Suppressor macrophage treated with lipopolysaccharide for 4 hours (primary cell): Measurements from ENCODE around the gene GSTM1.

ENCODE experiments used
- DNase-seq: peaks from one replicate; pipeline ENCODE4 v3.0.0-alpha.2; 2020

The GSTM1 gene

DNA sequence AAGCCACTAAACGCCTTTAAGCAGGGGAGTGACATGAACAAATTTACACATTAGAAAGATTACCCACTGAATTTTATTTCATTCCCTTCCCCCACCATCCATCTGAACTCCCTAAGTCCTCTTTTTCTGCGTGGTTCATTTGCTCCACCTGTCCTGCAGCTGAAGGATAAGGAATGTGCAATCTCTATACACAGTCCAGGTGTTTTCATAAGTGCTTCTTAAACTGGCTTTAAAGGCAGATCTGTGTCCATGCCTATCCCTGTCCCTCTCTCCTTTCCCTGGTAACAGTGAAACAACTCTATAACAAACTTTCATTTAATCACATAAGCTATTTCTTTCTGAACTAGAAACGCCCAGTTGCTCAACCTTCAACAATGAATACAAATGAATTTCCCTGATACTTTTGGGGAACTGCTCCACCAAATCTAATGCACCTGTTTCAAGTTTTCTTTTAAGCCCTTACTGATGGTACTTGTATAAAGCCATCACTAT is 44.8 kb downstream of the GSTM1 start:
- DNase-seq: no peak

DNA sequence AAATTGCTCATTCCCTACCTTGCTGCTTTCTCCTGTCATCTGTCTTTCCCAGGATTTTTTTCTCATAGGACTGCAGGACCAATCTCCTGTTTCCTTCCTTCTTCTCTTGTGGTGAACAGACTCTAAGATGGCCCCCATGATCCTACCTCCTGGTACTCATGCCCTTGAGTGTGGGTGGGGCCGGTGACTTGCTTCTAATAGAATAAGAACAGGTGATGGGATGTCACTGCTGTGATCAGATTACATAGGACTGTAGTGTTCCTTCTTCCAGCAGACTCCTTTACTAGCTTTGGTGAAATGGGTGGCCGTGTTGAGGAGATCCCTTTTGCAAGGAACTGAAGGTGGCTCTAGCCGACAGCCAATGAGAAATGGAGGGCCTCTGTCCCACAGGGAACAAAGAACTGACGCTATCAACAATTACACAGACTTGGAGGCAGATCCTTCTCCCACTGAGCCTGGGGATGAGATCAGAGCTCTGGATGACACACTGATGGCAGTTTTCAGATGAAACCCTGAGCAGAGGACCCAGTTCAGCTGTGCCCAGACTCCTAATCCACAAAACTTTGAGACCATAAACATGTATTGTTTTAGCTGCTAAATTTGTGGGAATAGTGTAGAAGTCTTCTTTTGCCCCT is 45.7 kb downstream of the GSTM1 start:
- DNase-seq: no peak

DNA sequence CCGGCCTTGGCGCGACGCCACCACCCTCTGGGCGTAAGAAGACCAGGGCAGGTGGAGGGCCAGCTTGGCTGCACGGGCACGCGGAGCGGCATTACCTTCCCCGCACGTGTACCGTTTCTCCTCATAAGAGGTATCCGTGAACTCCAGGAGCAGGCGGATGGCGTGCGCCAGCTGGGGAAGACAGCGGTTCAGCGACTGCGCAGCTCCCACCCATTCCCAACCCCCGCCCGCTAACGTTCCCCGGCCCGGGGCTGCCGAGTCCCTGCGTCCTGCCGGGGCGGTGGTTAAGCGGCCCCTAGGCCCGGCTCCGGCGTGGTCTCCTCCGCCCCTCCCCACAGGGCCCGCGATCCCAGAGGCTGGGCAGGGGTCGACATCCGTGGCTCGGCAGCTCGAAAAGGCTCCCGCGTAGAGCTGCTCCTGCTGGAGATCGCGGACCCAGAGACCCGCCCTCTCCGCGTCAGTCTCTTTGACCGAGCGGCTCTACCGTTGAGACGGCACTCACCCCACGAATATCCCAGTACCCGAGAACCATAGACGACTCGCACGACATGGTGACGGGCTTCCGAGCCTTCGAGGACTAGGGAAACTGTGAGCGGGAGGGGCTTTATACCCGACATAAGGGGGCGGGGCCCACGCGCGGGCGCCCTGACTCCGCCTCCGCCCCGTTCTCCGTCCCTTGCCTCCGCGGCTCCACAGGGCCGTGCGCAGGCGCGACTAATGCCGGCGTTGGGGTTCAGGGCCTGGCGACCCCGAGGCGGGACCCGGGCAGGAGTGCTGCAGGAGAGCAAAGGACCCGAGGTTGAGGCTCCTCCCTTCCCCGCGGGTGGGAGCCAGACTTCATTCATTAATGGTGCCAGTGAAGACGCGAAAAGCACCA is 52.4 kb downstream of the GSTM1 start:
- DNase-seq: peak; percentile 77

DNA sequence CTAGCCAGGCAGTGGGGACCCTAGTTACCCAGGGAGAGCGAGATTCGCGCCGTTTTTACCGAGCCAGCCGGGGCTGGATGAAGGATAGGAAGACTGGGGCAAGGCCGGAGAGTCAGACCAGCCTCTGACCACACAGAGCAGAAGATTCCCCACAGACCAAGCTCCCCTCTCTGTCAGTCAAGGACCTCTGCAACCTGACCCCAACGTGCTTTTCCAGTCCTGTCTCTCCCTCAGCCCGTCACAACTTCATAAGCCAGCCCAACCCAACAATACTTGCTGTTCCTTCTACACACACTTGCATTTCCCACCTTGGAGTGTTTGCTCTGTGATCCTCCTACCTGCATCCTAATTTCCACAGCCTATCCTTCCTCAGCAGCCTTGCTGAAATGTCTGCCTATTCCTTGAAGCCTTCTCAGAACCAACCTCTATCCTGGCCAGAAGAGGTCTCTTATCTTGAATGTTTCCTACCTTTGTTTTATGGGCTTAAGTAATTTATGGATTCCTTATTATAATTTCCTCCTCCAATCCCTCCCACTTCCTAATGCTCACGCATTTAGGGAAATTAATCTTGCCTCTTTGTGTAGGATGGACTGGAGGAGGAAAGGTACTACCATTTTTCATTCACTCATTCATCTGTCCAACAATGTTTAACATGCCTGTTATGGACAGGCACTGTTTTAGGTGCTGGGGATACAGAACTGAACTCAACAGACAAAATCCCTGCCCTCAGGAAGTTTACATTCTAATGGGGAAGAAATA is 53.2 kb downstream of the GSTM1 start, which contains the start of gene GSTM3:
TSS of gene GSTM3 (minus strand) at position 424 of the 759 bp plus-strand sequence. CDS start 751 bp downstream, outside the sequence.
- no peak for DNase-seq
